Activated CD4-positive, alpha-beta T cell treated with anti-CD3 and anti-CD28 coated beads, Interleukin-2, Interleukin-4, amounts not matched to agents 100 ng/mL and 50 ng/mL, durations not matched to agents 16 hours and 8 hours (primary cell): ENCODE results near the gene SUCLA2.

Experiments used
- DNase-seq: peaks from one replicate; pipeline ENCODE4 v3.0.0-alpha.2; 2020; ENCODE audit warnings: low spot score

Gene SUCLA2

DNA sequence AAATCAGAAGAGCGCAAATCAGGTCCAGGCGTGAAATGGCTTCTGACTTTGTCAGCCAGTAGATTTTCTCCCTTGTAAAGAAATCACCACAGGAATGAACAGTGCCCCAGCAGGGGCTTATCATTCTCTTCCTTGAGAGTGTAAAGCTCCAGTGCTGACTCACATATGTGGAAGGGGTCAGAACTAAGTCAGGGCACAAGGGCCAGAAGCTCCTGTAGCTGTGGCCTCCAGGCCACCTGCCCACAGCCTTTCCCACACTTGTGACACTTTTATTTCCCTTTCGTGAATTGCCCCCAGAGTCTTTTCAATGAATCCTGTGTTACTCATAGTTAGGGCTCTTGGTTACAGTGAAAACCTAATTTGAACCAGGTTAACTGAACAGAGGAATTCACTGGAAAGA, 99.6 kb downstream of the SUCLA2 start:
- DNase-seq = no peak

DNA sequence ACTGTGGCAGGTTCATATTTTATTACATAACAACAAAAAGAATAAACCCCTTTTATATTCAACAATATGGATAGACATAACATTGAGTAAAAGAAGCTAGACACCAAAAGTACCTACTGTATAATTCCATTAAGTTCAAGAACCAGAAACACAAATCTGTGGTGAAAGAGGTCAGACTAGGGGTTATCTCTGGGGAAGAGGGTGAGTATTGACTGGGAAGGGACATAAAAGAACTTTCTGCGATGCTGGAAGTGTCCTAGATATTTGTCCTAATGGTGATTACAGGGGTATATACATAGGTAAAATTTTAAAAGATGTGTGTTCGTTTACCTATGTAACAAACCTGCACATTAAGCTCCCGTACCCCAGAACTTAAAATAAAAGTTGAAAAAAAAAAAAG, 103.0 kb downstream of the SUCLA2 start:
- no peak for DNase-seq

DNA sequence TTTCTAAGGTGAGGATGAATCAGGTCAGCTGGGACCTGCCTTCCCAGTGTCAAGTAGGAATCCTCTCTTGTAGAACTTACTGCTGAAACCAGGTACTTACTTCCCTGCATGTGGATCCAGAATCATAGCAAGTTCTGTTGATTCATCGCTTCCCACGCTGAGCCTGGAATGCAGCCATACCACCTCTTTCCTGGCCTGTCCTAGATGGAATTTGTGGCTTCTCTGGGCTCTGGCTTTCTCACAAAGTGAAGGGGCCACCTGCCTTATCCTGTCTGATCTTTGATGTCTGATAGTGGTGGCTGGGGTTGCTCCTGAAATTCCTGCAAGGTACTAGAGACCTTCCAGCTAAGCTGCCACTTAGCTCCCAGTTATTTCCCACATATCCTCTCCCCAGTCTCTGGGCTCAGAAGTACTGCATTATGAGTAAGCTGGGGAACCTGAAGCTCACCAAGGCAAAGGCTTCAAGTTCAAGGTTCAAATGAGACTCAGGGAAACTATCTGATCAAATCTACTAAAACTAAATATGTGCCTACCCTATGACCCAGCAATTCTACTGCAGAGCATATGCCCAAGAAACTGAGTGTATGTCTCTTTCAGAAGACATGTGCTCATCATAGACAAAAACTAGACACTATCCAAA, 103.5 kb downstream of the SUCLA2 start:
- DNase-seq = no peak

- DNase-seq = no peak
Measured at GRCh38 chr13:47896546-47896945, 104.5 kb downstream of the SUCLA2 start.

DNA sequence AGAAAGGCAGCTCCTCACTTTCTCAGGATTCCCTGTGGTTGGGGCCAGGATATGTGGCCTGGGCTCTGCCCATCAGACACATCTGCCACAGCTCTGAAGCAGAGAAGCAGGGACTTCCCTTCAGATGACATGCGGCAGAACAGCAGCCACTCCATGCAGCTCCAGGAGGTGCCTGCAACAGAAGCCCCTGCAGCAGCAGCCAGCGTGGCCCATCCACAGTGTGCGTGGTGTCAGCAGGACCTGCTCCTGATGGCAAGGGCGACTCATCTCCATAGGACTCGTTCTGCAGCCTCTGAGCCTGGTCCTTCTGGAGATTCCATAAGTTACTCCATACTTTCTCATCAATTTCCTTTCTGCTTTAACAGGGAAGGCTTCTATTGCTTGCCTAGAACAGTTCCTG, 105.0 kb downstream of the SUCLA2 start:
- DNase-seq = no peak

DNA sequence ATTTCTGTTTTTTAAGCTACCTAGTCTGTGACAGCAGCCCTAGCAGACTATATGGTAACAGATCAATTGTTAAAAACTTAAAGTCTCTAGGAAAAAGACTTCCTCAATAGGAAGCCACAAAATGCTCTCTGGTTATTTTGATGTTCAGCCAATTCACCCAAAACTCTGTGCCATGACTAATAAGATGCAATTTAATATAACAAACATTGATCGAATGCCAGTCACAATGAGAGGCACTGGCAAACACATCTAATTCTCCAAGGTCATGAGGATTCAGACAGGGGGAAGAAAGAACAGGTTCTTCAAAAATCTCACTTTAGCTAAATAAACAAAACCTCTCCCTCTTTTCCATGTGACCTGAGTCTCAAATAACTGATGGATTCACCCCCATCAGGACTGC, 107.5 kb downstream of the SUCLA2 start:
- DNase-seq = no peak
